MCF 10A (cell line): ENCODE data around the gene DNAH6. TPM values are rescaled to one million over a fixed set of nuclear protein-coding genes. Genes with fewer than 3 reads are reported as not detected.
"Not testable (repeated sequence)": the region's sequence is repeated elsewhere in the genome, so short reads cannot be mapped to it uniquely, and the experiment has no call there.

ENCODE experiments used
- BruUV-seq: library from RNA; stranded (reverse); fragments of 400-500 nt; replicated peaks from 2 replicates; lab custom pipeline; 2021; lab: Mats Ljungman, UMichigan
- CTCF ChIA-PET: fragments of 300-600 bp; sonication (Branson Sonifier 250); formaldehyde crosslinking; extraction: SDS; loops from one replicate; lab custom pipeline; 2021; ENCODE audit warnings: antibody characterized with exemption, inconsistent platforms; lab: Yijun Ruan, JAX
- POLR2A ChIA-PET: fragments of 300-600, 350-650 bp; sonication (Branson Sonifier 250); formaldehyde crosslinking; extraction: SDS; loops from one replicate; lab custom pipeline; 2020; ENCODE audit warnings: antibody characterized with exemption, inconsistent platforms; lab: Yijun Ruan, JAX
- DNase-seq: peaks from one replicate; pipeline ENCODE4 v3.0.0-alpha.2; 2018; ENCODE audit not compliant: unreplicated experiment
- H3K27ac Mint-ChIP-seq: one replicate; pipeline ENCODE4 v1.8.0; 2022; ENCODE audit warnings: mild to moderate bottlenecking, low read depth, mixed read lengths; ENCODE audit not compliant: unreplicated experiment
- H3K27me3 Mint-ChIP-seq: one replicate; pipeline ENCODE4 v1.8.0; 2022; ENCODE audit warnings: mixed read lengths; ENCODE audit not compliant: insufficient read depth, unreplicated experiment
- H3K36me3 Mint-ChIP-seq: one replicate; pipeline ENCODE4 v1.8.0; 2022; ENCODE audit warnings: mild to moderate bottlenecking, moderate library complexity, mixed read lengths; ENCODE audit not compliant: insufficient read depth, unreplicated experiment
- H3K4me1 Mint-ChIP-seq: one replicate; pipeline ENCODE4 v1.8.0; 2022; ENCODE audit warnings: mixed read lengths; ENCODE audit not compliant: insufficient read depth, unreplicated experiment
- H3K4me3 Mint-ChIP-seq: one replicate; pipeline ENCODE4 v1.8.0; 2022; ENCODE audit warnings: mild to moderate bottlenecking, moderate library complexity, mixed read lengths; ENCODE audit not compliant: unreplicated experiment
- H3K9me3 Mint-ChIP-seq: one replicate; pipeline ENCODE4 v1.8.0; 2022; ENCODE audit warnings: mixed read lengths; ENCODE audit not compliant: unreplicated experiment
- CTCF ChIP-seq: fragments of 200-600 bp; IDR thresholded peaks from one replicate; pipeline ENCODE4 v1.8.0; 2022; ENCODE audit warnings: antibody characterized with exemption, mild to moderate bottlenecking; ENCODE audit not compliant: unreplicated experiment
- intact Hi-C: fragments of 100-400 bp; cut with micrococcal nuclease; formaldehyde crosslinking; loops from 2 replicates; pipeline ENCODE4 v1.14.1; 2022
- total RNA-seq: library from RNA; stranded (reverse); gene quantifications from 2 replicates; pipeline ENCODE4 v1.2.3, GENCODE V29; 2022

Gene DNAH6
- total RNA-seq, 1 experiment from 2014 or later = 0.14 TPM

GRCh38 chr2:84862006-84862405 lies 345.7 kb downstream of the DNAH6 start:
- H3K27ac Mint-ChIP-seq = no peak overlapping the region
- ChIA-PET CTCF (interaction anchor here (0.7 to 1.6 kb wide), 7 partner anchors 13 to 381 kb away, joined by 3 to 8 read pairs (median 4); no protein-coding TSS in a partner anchor), POLR2A (interaction anchor here (0.7 kb wide), 1 partner anchor 326 kb away, joined by 3 read pairs; no protein-coding TSS in a partner anchor)
- no peak for DNase-seq
- no TSS peak for BruUV-seq
- intact Hi-C loops = no loop called here
- no peaks in the 10 kb centered on the region for H3K36me3 Mint-ChIP-seq
- peaks cover 11% of the 10 kb centered on the region for H3K4me1 Mint-ChIP-seq
- TF ChIP-seq CTCF = no peak
- no peaks in the 10 kb centered on the region for H3K9me3 Mint-ChIP-seq
- no peaks in the 10 kb centered on the region for H3K27me3 Mint-ChIP-seq
- no peak overlapping the region for H3K4me3 Mint-ChIP-seq

- Mint-ChIP-seq H3K9me3 (no peaks in the 10 kb centered on the region), H3K4me1 (peaks cover 5% of the 10 kb centered on the region), H3K36me3 (no peaks in the 10 kb centered on the region), H3K27ac (no peak overlapping the region), H3K27me3 (no peaks in the 10 kb centered on the region), H3K4me3 (no peak overlapping the region)
- ChIA-PET CTCF (interaction anchor here (0.6 to 2.3 kb wide), 27 partner anchors 10 to 1473 kb away, joined by 3 to 12 read pairs (median 3); no protein-coding TSS in a partner anchor), POLR2A (no interaction called here)
- intact Hi-C loops = loop anchor here (1.0 kb wide), 3 partner anchors 234 to 370 kb away; no protein-coding TSS in a partner anchor
- peak; percentile 47 for DNase-seq
- peak; percentile 49 for TF ChIP-seq CTCF
- no TSS peak for BruUV-seq
These were observed 349.0 kb downstream of the DNAH6 start for GRCh38 chr2:84865181-84865783.

- BruUV-seq = no TSS peak
- DNase-seq = no peak
- TF ChIP-seq CTCF = no peak
- no peak overlapping the region for H3K4me3 Mint-ChIP-seq
- H3K27ac Mint-ChIP-seq = no peak overlapping the region
- H3K4me1 Mint-ChIP-seq = peaks cover 5% of the 10 kb centered on the region
- ChIA-PET CTCF (interaction anchor here (0.6 to 2.3 kb wide), 7 partner anchors 21 to 375 kb away, joined by 3 to 12 read pairs (median 3); no protein-coding TSS in a partner anchor), POLR2A (no interaction called here)
- intact Hi-C loops = no loop called here
- H3K27me3 Mint-ChIP-seq = no peaks in the 10 kb centered on the region
- no peaks in the 10 kb centered on the region for H3K36me3 Mint-ChIP-seq
- no peaks in the 10 kb centered on the region for H3K9me3 Mint-ChIP-seq
These were observed 349.8 kb downstream of the DNAH6 start for GRCh38 chr2:84866122-84866521.

GRCh38 chr2:84868327-84868726 lies 352.0 kb downstream of the DNAH6 start:
- BruUV-seq, H3K36me3 Mint-ChIP-seq, H3K27ac Mint-ChIP-seq, H3K4me1 Mint-ChIP-seq, POLR2A ChIA-PET, H3K27me3 Mint-ChIP-seq, H3K9me3 Mint-ChIP-seq, H3K4me3 Mint-ChIP-seq, intact Hi-C loops, DNase-seq: not testable (repeated sequence)
- CTCF ChIA-PET = interaction anchor here (0.7 to 1.0 kb wide), 3 partner anchors 14 to 233 kb away, joined by 3 read pairs; no protein-coding TSS in a partner anchor

Other genes with a start within 250 kb of the DNAH6 start
- 87.2 and 105 TPM in 2 replicates for gene SUCLG1, start 57.2 kb upstream of the DNAH6 start, total RNA-seq